ENCODE results near the gene ABCB1. TPM values are rescaled to one million over a fixed set of nuclear protein-coding genes. Genes with fewer than 3 reads are reported as not detected.

ABCB1 gene
- total RNA-seq, 1 donor from 2014 or later, result 2.0 TPM

DNA sequence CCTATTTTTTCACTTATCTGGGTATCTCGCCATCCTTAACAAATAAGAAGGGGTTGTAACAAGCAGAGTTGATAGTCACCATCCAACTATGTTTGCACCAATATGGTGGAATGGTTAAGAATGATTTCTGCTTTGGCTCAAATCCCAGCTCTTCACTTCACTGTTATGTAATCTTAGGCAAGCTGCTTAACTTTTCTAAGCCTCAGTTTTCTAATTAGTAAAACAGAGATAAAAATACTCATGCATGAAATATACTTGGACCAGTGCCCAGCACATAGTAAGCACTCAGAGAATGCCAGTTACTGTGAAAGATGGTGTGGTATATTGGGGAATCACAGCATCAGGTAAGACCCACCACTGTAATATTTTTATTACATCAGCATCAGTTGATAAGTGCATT is 33.6 kb downstream of the ABCB1 start:
- H3K4me1 Mint-ChIP-seq (ENCODE audit: low read depth), result peaks cover 2% of the 10 kb centered on the region
- DNase-seq (ENCODE audit: low spot score), result no peak

DNA sequence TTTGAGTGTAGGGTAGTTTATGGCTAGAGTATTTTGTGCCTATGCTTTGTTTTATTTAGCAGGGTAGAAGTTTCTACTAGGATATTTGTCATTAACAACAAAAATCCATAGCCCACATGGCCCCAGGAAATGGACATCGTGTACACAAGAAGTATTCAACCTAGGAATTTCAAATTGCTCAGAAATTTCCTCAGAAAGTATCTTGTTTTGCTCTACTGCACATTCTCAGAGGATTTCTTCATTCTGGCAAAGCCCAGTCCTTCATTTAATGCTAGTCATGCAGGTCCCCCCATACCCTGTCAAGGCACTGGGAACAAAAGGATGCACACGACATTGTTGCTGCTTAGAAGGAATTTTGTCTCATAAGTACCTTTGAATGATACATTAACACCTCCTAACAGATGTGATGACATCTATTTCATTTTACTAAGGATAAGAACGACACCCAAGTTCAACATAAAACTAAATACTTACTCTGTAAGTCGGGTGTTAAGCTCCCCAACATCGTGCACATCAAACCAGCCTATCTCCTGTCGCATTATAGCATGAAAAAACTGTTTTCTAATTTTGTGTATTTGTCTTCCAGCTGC is 34.3 kb downstream of the ABCB1 start:
- Mint-ChIP-seq H3K36me3 (ENCODE audit: low read depth) (no peaks in the 10 kb centered on the region), H3K4me3 (ENCODE audit: low read depth) (no peak overlapping the region), H3K9me3 (no peaks in the 10 kb centered on the region), H3K27ac (no peak overlapping the region), H3K4me1 (ENCODE audit: low read depth) (peaks cover 2% of the 10 kb centered on the region), H3K27me3 (ENCODE audit: low read depth) (no peaks in the 10 kb centered on the region)
- DNase-seq (ENCODE audit: low spot score), result no peak
- intact Hi-C loops (cut with micrococcal nuclease), result no loop called here

More for the DNA sequence above, 33.6 kb downstream of the ABCB1 start:
- H3K36me3 Mint-ChIP-seq (ENCODE audit: low read depth), result no peaks in the 10 kb centered on the region
- no peak overlapping the region for H3K4me3 Mint-ChIP-seq (ENCODE audit: low read depth)
- no peaks in the 10 kb centered on the region for H3K9me3 Mint-ChIP-seq
- no peak overlapping the region for H3K27ac Mint-ChIP-seq
- intact Hi-C loops (cut with micrococcal nuclease), result no loop called here
- H3K27me3 Mint-ChIP-seq (ENCODE audit: low read depth), result no peaks in the 10 kb centered on the region

DNA sequence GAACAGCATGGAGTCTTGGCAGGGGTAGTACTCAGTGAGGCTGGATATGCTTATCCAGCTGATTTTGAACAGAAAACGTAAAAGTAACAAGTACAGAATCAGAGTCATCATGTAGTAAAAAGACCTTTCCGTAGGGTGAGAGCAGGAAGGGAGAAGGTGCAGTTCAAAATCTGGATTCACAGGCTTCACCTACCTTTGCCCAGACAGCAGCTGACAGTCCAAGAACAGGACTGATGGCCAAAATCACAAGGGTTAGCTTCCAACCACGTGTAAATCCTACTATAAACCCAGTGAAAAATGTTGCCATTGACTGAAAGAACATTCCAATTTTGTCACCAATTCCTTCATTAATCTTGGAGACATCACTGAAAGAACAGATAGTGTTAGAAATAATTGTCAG is 34.8 kb downstream of the ABCB1 start:
- no peak overlapping the region for H3K4me3 Mint-ChIP-seq (ENCODE audit: low read depth)
- no peak overlapping the region for H3K27ac Mint-ChIP-seq
- no peaks in the 10 kb centered on the region for H3K27me3 Mint-ChIP-seq (ENCODE audit: low read depth)

DNA sequence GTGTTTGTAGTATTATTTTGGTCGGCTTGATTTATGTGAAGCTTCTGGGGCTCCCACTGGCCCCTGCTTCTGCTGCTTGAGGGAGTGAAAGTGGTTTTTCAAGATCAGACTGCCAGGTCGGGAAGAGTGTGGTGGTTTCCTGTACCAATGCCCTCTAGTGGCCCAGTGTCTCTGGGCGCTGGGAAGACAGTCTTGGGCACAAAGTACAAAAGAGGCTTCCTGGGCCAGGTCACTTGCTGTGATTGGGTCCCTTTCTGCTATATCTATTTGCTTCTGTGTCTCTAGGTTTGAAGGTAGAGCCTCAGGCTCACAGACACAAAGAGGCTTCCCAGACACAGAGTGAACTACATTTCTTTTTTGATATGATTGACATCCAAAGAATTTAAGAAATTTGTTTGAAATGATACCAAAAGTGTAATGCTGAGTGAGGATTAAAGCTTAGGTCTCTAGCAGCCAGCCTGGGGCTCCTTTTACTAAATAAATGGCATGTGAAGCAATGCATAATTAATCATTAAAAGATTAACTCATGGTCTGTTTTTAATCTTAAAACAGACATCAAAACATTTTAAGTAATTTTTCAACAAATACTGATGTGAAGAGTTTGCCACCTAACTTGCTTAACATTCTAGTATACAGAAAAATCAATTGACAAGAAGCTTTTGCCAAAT is 36.3 kb downstream of the ABCB1 start:
- Mint-ChIP-seq H3K36me3 (ENCODE audit: low read depth) (no peaks in the 10 kb centered on the region), H3K9me3 (no peaks in the 10 kb centered on the region), H3K27ac (no peak overlapping the region), H3K27me3 (ENCODE audit: low read depth) (no peaks in the 10 kb centered on the region), H3K4me1 (ENCODE audit: low read depth) (peaks cover 2% of the 10 kb centered on the region), H3K4me3 (ENCODE audit: low read depth) (no peak overlapping the region)
- DNase-seq (ENCODE audit: low spot score), result no peak
- intact Hi-C loops (cut with micrococcal nuclease), result no loop called here

More for the DNA sequence above, 34.8 kb downstream of the ABCB1 start:
- peaks cover 2% of the 10 kb centered on the region for H3K4me1 Mint-ChIP-seq (ENCODE audit: low read depth)
- intact Hi-C loops (cut with micrococcal nuclease), result no loop called here
- H3K9me3 Mint-ChIP-seq, result no peaks in the 10 kb centered on the region
- H3K36me3 Mint-ChIP-seq (ENCODE audit: low read depth), result no peaks in the 10 kb centered on the region
- DNase-seq (ENCODE audit: low spot score), result no peak

DNA sequence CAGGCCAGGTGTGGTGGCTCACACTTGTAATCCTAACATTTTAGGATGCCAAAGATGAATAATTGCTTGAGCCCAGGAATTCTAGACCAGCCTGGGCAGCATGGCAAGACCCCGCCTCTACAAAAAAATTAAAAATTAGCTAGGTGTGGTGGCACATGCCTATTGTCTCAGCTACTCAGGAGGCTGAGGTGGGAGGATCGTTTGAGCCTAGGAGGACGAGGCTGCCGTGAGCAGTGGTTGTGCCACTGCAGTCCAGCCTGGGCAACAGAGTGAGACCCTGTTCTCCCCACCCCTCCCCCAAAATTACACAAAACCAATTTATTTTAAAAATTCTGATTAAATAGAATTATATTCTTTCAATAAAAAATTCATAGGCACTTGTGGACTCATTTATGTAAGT is 39.0 kb downstream of the ABCB1 start:
- H3K4me3 Mint-ChIP-seq (ENCODE audit: low read depth), result no peak overlapping the region
- DNase-seq (ENCODE audit: low spot score), result no peak
- H3K36me3 Mint-ChIP-seq (ENCODE audit: low read depth), result no peaks in the 10 kb centered on the region
- no peak overlapping the region for H3K27ac Mint-ChIP-seq
- peaks cover 2% of the 10 kb centered on the region for H3K4me1 Mint-ChIP-seq (ENCODE audit: low read depth)
- intact Hi-C loops (cut with micrococcal nuclease), result no loop called here
- no peaks in the 10 kb centered on the region for H3K27me3 Mint-ChIP-seq (ENCODE audit: low read depth)
- H3K9me3 Mint-ChIP-seq, result no peaks in the 10 kb centered on the region

DNA sequence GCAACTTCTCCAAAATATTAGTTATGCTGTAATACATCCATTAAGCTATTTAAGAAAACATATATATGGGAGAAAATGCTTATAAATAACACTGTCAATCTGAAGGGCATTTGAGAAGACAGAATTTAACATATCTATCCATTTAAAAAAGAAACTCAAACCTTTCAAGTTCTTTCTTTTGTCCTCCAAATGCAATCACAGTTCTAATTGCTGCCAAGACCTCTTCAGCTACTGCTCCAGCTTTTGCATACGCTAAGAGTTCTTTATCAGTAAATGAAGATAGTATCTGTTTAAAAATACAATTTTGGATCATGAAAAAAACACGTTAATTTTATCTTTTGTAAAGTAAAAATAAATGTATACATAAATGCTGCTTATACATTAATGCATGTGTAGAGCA is 39.6 kb downstream of the ABCB1 start:
- no peaks in the 10 kb centered on the region for H3K36me3 Mint-ChIP-seq (ENCODE audit: low read depth)
- no peak overlapping the region for H3K4me3 Mint-ChIP-seq (ENCODE audit: low read depth)
- no peaks in the 10 kb centered on the region for H3K27me3 Mint-ChIP-seq (ENCODE audit: low read depth)
- peaks cover 2% of the 10 kb centered on the region for H3K4me1 Mint-ChIP-seq (ENCODE audit: low read depth)
- intact Hi-C loops (cut with micrococcal nuclease), result no loop called here
- no peaks in the 10 kb centered on the region for H3K9me3 Mint-ChIP-seq
- no peak for DNase-seq (ENCODE audit: low spot score)
- H3K27ac Mint-ChIP-seq, result no peak overlapping the region

DNA sequence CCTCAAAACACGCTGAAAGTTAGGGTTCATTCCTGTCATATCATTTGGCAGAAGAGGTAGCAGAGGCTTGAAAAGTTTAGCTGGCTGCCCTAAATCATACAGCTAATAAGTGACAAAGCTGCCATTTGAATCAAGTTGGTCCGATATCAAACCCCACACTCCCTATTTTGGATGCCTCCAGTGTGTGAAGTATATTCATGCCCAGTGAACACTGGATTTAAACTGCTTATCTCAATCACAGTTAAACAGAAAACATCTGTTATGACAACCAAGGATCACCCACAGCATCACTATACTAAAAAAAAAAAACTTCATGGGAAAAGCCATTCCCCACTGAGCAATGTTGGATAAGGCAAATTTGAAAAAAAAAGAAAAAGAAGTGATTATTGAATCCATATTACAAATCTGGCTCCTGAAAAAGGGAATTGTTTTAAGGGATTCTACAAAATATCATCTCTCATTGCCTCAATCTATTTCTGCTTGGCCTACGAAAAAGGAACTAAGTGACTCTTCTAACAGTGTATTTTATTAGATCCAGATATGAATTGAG is 48.3 kb downstream of the ABCB1 start:
- H3K27ac Mint-ChIP-seq, result no peak overlapping the region
- no peaks in the 10 kb centered on the region for H3K36me3 Mint-ChIP-seq (ENCODE audit: low read depth)
- intact Hi-C loops (cut with micrococcal nuclease), result no loop called here
- H3K4me1 Mint-ChIP-seq (ENCODE audit: low read depth), result no peaks in the 10 kb centered on the region
- H3K9me3 Mint-ChIP-seq, result no peaks in the 10 kb centered on the region
- no peaks in the 10 kb centered on the region for H3K27me3 Mint-ChIP-seq (ENCODE audit: low read depth)
- H3K4me3 Mint-ChIP-seq (ENCODE audit: low read depth), result no peak overlapping the region
- DNase-seq (ENCODE audit: low spot score), result no peak

DNA sequence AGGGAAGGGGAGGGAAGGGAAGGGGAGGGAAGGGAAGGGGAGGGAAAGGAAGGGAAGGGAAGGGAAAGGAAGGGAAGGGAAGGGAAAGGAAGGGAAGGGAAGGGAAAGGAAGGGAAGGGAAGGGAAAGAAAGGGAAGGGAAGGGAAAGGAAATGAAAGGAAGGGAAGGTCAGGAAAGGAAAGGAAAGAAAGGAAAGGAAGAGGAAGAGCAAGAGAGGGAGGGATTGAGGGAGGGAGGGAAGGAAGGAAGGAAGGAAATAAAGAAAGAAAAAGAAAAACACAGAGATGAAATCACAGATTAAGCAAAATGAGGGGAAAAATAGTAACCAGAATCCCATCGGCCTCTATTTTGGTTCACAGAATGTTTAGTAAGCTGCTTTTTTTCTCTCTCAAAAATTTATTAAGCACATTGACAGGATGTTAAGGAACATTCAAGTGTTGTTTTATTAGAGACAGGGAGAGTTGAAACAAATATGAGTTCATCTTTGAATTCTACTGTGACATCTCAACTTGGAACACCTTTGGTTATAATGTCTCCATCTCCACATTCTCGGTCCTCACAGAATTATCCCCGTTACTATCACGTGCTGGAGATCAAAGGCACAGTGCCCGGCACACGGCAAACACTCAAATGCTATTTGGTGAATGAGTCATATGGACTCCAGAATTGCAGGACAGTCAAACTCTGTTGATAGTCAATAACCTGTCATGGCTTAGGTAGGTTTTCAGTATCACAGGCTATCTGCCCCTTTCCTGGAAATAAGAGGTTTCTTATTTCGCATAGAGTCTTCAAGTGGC is 52.4 kb downstream of the ABCB1 start:
- H3K4me3 Mint-ChIP-seq (ENCODE audit: low read depth), result no peak overlapping the region
- no peaks in the 10 kb centered on the region for H3K36me3 Mint-ChIP-seq (ENCODE audit: low read depth)
- intact Hi-C loops (cut with micrococcal nuclease), result no loop called here
- no peak for DNase-seq (ENCODE audit: low spot score)
- H3K27me3 Mint-ChIP-seq (ENCODE audit: low read depth), result no peaks in the 10 kb centered on the region
- H3K27ac Mint-ChIP-seq, result no peak overlapping the region
- no peaks in the 10 kb centered on the region for H3K9me3 Mint-ChIP-seq
- no peaks in the 10 kb centered on the region for H3K4me1 Mint-ChIP-seq (ENCODE audit: low read depth)

DNA sequence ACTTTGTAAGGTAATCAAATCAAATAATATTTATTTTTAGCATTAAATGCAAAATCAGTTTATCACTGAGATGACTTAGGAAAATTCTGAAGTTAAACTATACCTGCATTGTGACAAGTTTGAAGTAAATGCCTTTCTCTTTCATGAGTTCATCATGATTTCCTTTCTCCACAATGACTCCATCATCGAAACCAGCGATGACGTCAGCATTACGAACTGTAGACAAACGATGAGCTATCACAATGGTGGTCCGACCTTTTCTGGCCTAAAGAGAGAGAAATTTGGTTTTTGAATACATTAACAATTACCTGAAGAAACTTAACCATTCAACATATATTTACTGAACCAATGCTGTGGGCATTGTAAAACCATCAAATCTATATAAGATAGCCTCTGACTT is 54.9 kb downstream of the ABCB1 start:
- H3K27ac Mint-ChIP-seq, result no peak overlapping the region
- intact Hi-C loops (cut with micrococcal nuclease), result no loop called here
- H3K9me3 Mint-ChIP-seq, result no peaks in the 10 kb centered on the region
- no peak overlapping the region for H3K4me3 Mint-ChIP-seq (ENCODE audit: low read depth)
- no peaks in the 10 kb centered on the region for H3K36me3 Mint-ChIP-seq (ENCODE audit: low read depth)
- H3K4me1 Mint-ChIP-seq (ENCODE audit: low read depth), result no peaks in the 10 kb centered on the region
- no peaks in the 10 kb centered on the region for H3K27me3 Mint-ChIP-seq (ENCODE audit: low read depth)
- DNase-seq (ENCODE audit: low spot score), result no peak

DNA sequence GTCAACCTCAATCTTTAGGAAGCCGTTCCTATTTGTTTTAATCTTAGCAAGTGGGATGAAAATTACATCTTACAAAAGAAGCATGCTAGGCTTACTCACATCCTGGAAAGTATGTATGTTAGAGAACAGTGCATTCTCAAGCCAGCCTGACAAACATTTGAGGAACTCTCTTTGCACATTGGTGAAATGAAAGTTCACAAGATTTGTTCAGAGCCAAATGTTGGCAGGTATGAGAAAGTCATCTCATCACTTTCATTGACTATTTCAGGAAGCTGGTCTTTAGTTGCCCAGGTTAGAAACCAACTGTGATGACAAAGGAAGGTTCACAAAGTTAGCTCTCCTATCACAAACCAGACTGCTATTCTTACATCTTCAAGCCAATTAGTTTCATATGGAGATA is 57.1 kb downstream of the ABCB1 start:
- H3K27ac Mint-ChIP-seq, result no peak overlapping the region
- H3K27me3 Mint-ChIP-seq (ENCODE audit: low read depth), result no peaks in the 10 kb centered on the region
- no peaks in the 10 kb centered on the region for H3K9me3 Mint-ChIP-seq
- H3K4me1 Mint-ChIP-seq (ENCODE audit: low read depth), result no peaks in the 10 kb centered on the region
- no peaks in the 10 kb centered on the region for H3K36me3 Mint-ChIP-seq (ENCODE audit: low read depth)
- DNase-seq (ENCODE audit: low spot score), result no peak
- H3K4me3 Mint-ChIP-seq (ENCODE audit: low read depth), result no peak overlapping the region
- intact Hi-C loops (cut with micrococcal nuclease), result no loop called here

DNA sequence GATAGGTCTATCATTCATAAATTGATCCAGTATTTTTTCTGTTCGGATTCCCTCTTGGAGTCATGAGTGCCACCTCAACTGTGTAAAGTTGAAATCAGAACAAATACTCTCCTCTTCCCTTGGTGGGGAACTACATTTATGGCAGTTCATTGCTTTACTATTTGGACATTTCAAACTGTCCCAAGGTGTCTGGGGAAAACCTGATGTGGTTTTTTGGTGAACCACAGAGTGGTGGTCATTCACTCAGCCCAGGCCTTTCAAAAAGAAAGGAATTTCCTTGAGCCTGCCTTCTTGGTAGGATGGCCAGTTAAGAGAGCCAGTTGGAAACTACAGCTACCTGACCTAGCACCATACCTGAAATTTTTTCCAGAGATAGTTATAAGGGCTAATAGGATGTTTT is 59.0 kb downstream of the ABCB1 start:
- no peaks in the 10 kb centered on the region for H3K4me1 Mint-ChIP-seq (ENCODE audit: low read depth)
- DNase-seq (ENCODE audit: low spot score), result no peak
- H3K9me3 Mint-ChIP-seq, result no peaks in the 10 kb centered on the region
- no peak overlapping the region for H3K4me3 Mint-ChIP-seq (ENCODE audit: low read depth)
- H3K36me3 Mint-ChIP-seq (ENCODE audit: low read depth), result no peaks in the 10 kb centered on the region
- intact Hi-C loops (cut with micrococcal nuclease), result no loop called here
- no peaks in the 10 kb centered on the region for H3K27me3 Mint-ChIP-seq (ENCODE audit: low read depth)
- no peak overlapping the region for H3K27ac Mint-ChIP-seq

DNA sequence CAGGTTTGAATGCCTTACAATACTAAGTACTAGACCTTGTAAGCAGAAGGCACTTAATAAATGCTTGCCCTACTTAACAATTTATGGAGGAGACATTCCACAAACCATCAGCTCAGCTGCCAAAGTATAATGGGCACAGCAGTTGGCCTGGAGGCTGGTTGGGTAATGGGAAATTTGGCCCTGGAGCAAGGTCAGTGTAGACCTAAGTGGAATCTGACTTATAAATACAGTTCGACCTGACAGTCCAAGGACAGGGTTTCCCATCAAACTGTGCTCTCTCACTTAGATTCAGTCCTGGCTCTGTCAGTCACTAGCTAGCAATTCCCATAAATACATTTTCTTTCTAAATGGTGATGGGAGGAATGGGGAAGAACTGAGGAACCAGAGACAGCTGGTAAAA is 62.6 kb downstream of the ABCB1 start:
- no peak for DNase-seq (ENCODE audit: low spot score)
- H3K27ac Mint-ChIP-seq, result no peak overlapping the region
- no peaks in the 10 kb centered on the region for H3K27me3 Mint-ChIP-seq (ENCODE audit: low read depth)
- no peaks in the 10 kb centered on the region for H3K4me1 Mint-ChIP-seq (ENCODE audit: low read depth)
- intact Hi-C loops (cut with micrococcal nuclease), result no loop called here
- H3K4me3 Mint-ChIP-seq (ENCODE audit: low read depth), result no peak overlapping the region
- H3K36me3 Mint-ChIP-seq (ENCODE audit: low read depth), result no peaks in the 10 kb centered on the region
- no peaks in the 10 kb centered on the region for H3K9me3 Mint-ChIP-seq

DNA sequence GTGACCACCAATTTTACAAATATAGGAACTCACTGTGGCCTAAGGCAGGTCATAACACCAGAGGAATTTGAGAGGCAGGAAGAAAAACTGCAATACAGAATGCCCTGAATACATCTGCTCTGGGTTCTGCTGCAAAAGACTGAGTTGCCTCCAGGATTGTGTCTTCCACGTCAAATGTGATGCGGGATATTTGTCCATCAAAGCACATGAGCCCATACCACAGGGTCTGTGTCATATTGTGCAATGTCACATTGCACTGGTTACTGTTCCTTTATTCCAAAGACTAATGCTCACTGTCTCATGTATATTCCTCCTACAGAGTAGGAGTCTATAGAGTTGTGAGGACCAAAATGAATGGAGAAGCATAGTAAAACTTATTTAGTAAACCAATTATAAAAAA is 66.6 kb downstream of the ABCB1 start:
- Mint-ChIP-seq H3K27me3 (ENCODE audit: low read depth) (no peaks in the 10 kb centered on the region), H3K9me3 (no peaks in the 10 kb centered on the region), H3K4me3 (ENCODE audit: low read depth) (no peak overlapping the region), H3K4me1 (ENCODE audit: low read depth) (no peaks in the 10 kb centered on the region), H3K36me3 (ENCODE audit: low read depth) (no peaks in the 10 kb centered on the region), H3K27ac (no peak overlapping the region)
- intact Hi-C loops (cut with micrococcal nuclease), result no loop called here
- DNase-seq (ENCODE audit: low spot score), result no peak

Data from activated T-helper 2 cell treated with anti-CD3 and anti-CD28 coated beads, Interferon-gamma antibody, Interleukin-2, Interleukin-4, amounts not matched to agents 10 μg/mL and 5 μg/mL and 100 μg/mL, durations not matched to agents 14 hours and 24 hours and 36 hours (primary cell).